Osteoblast (primary cell): Measurements from ENCODE around the gene PANK4. TPM values are rescaled to one million over a fixed set of nuclear protein-coding genes. Genes with fewer than 3 reads are reported as not detected.

Experiments used
- DNase-seq: peaks from one replicate; pipeline ENCODE4 v3.0.0; 2011; ENCODE audit warnings: low spot score, mixed read lengths; ENCODE audit not compliant: insufficient read length; ENCODE audit errors: missing footprints
- H2AFZ ChIP-seq: 2 replicates; pipeline ENCODE4 v1.6.0; 2011; ENCODE audit warnings: mild to moderate bottlenecking, low read length
- H3K27ac ChIP-seq: 2 replicates; pipeline ENCODE4 v1.5.1; 2011; ENCODE audit warnings: mild to moderate bottlenecking, low read depth, low read length, moderate library complexity
- H3K27me3 ChIP-seq: 2 replicates; pipeline ENCODE4 v1.6.0; 2012; ENCODE audit warnings: mild to moderate bottlenecking, control low read depth, inconsistent platforms, low read length, moderate library complexity; ENCODE audit not compliant: insufficient read depth
- H3K36me3 ChIP-seq: 2 replicates; pipeline ENCODE4 v1.5.1; 2011; ENCODE audit warnings: mild to moderate bottlenecking, low read length, control low read depth, moderate library complexity; ENCODE audit not compliant: insufficient read depth
- H3K4me1 ChIP-seq: 2 replicates; pipeline ENCODE4 v1.5.1; 2011; ENCODE audit warnings: mild to moderate bottlenecking, low read length, control low read depth, moderate library complexity; ENCODE audit not compliant: insufficient read depth
- H3K4me2 ChIP-seq: 2 replicates; pipeline ENCODE4 v1.6.0; 2011; ENCODE audit warnings: mild to moderate bottlenecking, low read length; ENCODE audit not compliant: insufficient read depth
- H3K4me3 ChIP-seq: fragments of 200-600 bp; sonication (generic); 3 replicates; pipeline ENCODE4 v1.5.1; 2012; ENCODE audit warnings: mild to moderate bottlenecking, low read length, inconsistent platforms; ENCODE audit not compliant: insufficient read depth
- H3K79me2 ChIP-seq: 2 replicates; pipeline ENCODE4 v1.6.0; 2012; ENCODE audit warnings: mild to moderate bottlenecking, low read length, control low read depth, inconsistent platforms; ENCODE audit not compliant: insufficient read depth
- H3K9me3 ChIP-seq: 2 replicates; pipeline ENCODE4 v1.5.1; 2011; ENCODE audit warnings: low read depth, low read length, control low read depth
- H4K20me1 ChIP-seq: 2 replicates; pipeline ENCODE4 v1.6.0; 2012; ENCODE audit warnings: mild to moderate bottlenecking, low read length, control low read depth; ENCODE audit not compliant: insufficient read depth
- CTCF ChIP-seq: IDR thresholded peaks from 2 replicates; pipeline ENCODE4 v1.5.1; 2011; ENCODE audit warnings: mild to moderate bottlenecking, low read depth, low read length, moderate library complexity; ENCODE audit errors: extremely low read depth
- total RNA-seq: library from RNA; depleted of rRNA; stranded (reverse); fragments of >200 nt; gene quantifications from 2 replicates; pipeline ENCODE4 v1.2.3, GENCODE V29; 2012

The PANK4 gene
- total RNA-seq, 1 donor: 15.2 TPM

DNA sequence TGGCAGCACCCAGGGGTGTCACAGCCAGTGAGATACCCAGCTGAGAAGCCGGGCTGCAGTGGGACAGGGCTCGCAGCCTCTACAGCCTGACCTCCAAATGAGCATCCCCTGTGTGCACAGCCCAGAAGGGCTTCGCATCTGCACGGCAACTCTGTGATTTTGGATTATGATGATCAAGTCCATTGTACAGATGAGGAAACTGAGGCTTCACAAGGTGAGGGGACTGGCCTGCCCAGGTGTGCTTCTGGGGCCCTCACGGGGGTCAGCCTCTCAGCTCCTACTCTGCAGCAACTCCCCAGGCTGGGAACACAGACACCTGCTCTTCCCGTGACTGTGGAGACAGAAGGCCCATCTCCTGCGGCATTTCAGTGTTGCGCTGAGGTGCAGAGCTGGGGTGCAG is 12.5 kb upstream of the PANK4 start:
- H3K36me3 ChIP-seq: no peaks in the 10 kb centered on the region
- TF ChIP-seq CTCF: no peak
- peaks cover 7% of the 10 kb centered on the region for H3K4me1 ChIP-seq
- H3K27ac ChIP-seq: no peak overlapping the region
- DNase-seq: no peak
- H2AFZ ChIP-seq: no peak overlapping the region
- no peaks in the 10 kb centered on the region for H4K20me1 ChIP-seq
- no peaks in the 10 kb centered on the region for H3K79me2 ChIP-seq
- no peak overlapping the region for H3K4me3 ChIP-seq
- H3K27me3 ChIP-seq: peaks cover 2% of the 10 kb centered on the region
- H3K9me3 ChIP-seq: no peaks in the 10 kb centered on the region
- H3K4me2 ChIP-seq: no peak overlapping the region

GRCh38 chr1:2538376-2538775 is 12.0 kb upstream of the PANK4 start:
- no peak for TF ChIP-seq CTCF

DNA sequence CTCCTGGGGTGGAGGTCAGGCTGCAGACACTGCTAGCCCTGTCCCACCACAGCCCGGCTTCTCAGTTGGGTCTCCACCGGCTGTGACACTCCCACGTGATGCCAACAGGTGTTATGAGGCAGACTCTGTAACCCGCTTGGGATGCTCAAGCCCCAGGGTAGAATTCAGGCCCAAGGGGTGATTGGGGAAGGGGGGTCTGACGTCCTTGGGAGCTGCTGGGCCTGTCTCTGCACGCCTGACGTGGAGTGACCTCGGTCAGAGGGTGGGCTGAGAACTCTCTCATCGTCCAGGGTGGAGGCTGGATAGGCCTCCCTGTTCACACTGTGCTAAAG is 11.4 kb upstream of the PANK4 start:
- H3K36me3 ChIP-seq: no peaks in the 10 kb centered on the region
- no peak for DNase-seq
- no peak overlapping the region for H3K27ac ChIP-seq
- H4K20me1 ChIP-seq: no peaks in the 10 kb centered on the region
- no peak overlapping the region for H3K4me2 ChIP-seq
- H3K27me3 ChIP-seq: peaks cover 2% of the 10 kb centered on the region
- TF ChIP-seq CTCF: no peak
- no peaks in the 10 kb centered on the region for H3K79me2 ChIP-seq
- H3K4me1 ChIP-seq: peaks cover 7% of the 10 kb centered on the region
- no peaks in the 10 kb centered on the region for H3K9me3 ChIP-seq
- H2AFZ ChIP-seq: no peak overlapping the region
- H3K4me3 ChIP-seq: no peak overlapping the region

More at GRCh38 chr1:2538376-2538775, 12.0 kb upstream of the PANK4 start:
- Histone ChIP-seq H3K4me3 (no peak overlapping the region), H3K4me1 (peaks cover 7% of the 10 kb centered on the region), H3K4me2 (no peak overlapping the region), H3K36me3 (no peaks in the 10 kb centered on the region), H3K27me3 (peaks cover 2% of the 10 kb centered on the region), H3K27ac (no peak overlapping the region), H3K79me2 (no peaks in the 10 kb centered on the region), H3K9me3 (no peaks in the 10 kb centered on the region), H4K20me1 (no peaks in the 10 kb centered on the region), H2AFZ (no peak overlapping the region)
- no peak for DNase-seq

DNA sequence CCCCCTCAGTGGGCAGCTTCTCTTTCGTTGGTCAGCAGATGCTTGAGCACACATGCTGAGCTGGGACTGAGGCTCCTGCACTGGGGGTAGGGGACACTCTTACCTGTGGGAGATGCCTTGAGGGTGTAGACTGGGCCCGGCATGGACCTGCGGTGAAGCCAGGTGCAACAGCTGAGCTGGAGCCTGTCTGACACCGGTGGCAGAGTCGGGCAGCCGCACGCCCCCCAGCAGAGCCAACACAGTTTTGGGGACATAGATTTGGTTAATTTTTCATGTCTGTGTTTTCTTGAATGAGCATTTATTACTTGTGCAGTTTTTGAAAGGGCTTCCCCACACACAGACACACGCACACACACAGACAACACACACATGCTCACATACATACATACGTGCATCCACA is 9.6 kb upstream of the PANK4 start:
- H3K27ac ChIP-seq: no peak overlapping the region
- H3K4me2 ChIP-seq: no peak overlapping the region
- H2AFZ ChIP-seq: no peak overlapping the region
- H4K20me1 ChIP-seq: no peaks in the 10 kb centered on the region
- H3K27me3 ChIP-seq: peaks cover 10% of the 10 kb centered on the region
- DNase-seq: no peak
- H3K9me3 ChIP-seq: no peaks in the 10 kb centered on the region
- peaks cover 7% of the 10 kb centered on the region for H3K4me1 ChIP-seq
- no peak for TF ChIP-seq CTCF
- no peaks in the 10 kb centered on the region for H3K36me3 ChIP-seq
- no peaks in the 10 kb centered on the region for H3K79me2 ChIP-seq
- no peak overlapping the region for H3K4me3 ChIP-seq
